Neural progenitor cell (in vitro differentiated cells): ENCODE results near the gene FLRT2.

Experiments used
- CTCF ChIP-seq: fragments of 200-600 bp; sonication (generic); IDR thresholded peaks from 2 replicates; pipeline ENCODE4 v1.5.1; 2017; ENCODE audit warnings: antibody characterized with exemption, mild to moderate bottlenecking
- EZH2 ChIP-seq: fragments of 200-600 bp; sonication (generic); IDR thresholded peaks from 2 replicates; pipeline ENCODE4 v1.6.1; 2017; ENCODE audit warnings: antibody characterized with exemption, mild to moderate bottlenecking, moderate library complexity
- EZH2phosphoT487 ChIP-seq: fragments of 200-600 bp; sonication (generic); IDR thresholded peaks from 2 replicates; pipeline ENCODE4 v1.6.1; 2017; ENCODE audit warnings: antibody characterized with exemption

- no peak for TF ChIP-seq EZH2phosphoT487
- TF ChIP-seq CTCF, result no peak
- no peak for TF ChIP-seq EZH2
Measured at GRCh38 chr14:85613496-85613895, 83.6 kb downstream of the FLRT2 start.
